HUES48 (cell line): ENCODE results near the gene APBA2.

Source experiments
- H3K27ac ChIP-seq: one replicate; pipeline ENCODE4 v1.7.0; 2013; ENCODE audit warnings: low read depth, low read length, inconsistent platforms
- H3K27me3 ChIP-seq: 2 replicates; pipeline ENCODE4 v1.6.1; 2013; ENCODE audit warnings: mild to moderate bottlenecking, low read length; ENCODE audit not compliant: control insufficient read depth, insufficient read depth
- H3K36me3 ChIP-seq: 2 replicates; pipeline ENCODE4 v1.6.1; 2013; ENCODE audit warnings: low read length; ENCODE audit not compliant: control insufficient read depth, insufficient read depth
- H3K4me1 ChIP-seq: 2 replicates; pipeline ENCODE4 v1.6.1; 2013; ENCODE audit warnings: mild to moderate bottlenecking, low read length; ENCODE audit not compliant: control insufficient read depth, insufficient read depth
- H3K4me3 ChIP-seq: 2 replicates; pipeline ENCODE4 v1.5.1; 2013; ENCODE audit warnings: mild to moderate bottlenecking, low read depth, low read length
- H3K9ac ChIP-seq: 2 replicates; pipeline ENCODE4 v1.6.1; 2013; ENCODE audit warnings: mild to moderate bottlenecking, low read depth, low read length, moderate library complexity
- H3K9me3 ChIP-seq: 2 replicates; pipeline ENCODE4 v1.6.1; 2013; ENCODE audit warnings: low read length; ENCODE audit not compliant: control insufficient read depth, insufficient read depth

APBA2 gene

GRCh38 chr15:28980709-28981350 lies 95.1 kb downstream of the APBA2 start:
- Histone ChIP-seq H3K4me3 (no peak overlapping the region), H3K27me3 (no peaks in the 10 kb centered on the region), H3K9ac (no peak overlapping the region), H3K9me3 (no peaks in the 10 kb centered on the region), H3K4me1 (peaks cover 5% of the 10 kb centered on the region; the same call in 1 of the 2 replicates), H3K27ac (no peak overlapping the region), H3K36me3 (no peaks in the 10 kb centered on the region)

GRCh38 chr15:28981351-28981720 lies 95.6 kb downstream of the APBA2 start:
- Histone ChIP-seq H3K27ac (no peak overlapping the region), H3K27me3 (no peaks in the 10 kb centered on the region), H3K9ac (no peak overlapping the region), H3K4me1 (peaks cover 5% of the 10 kb centered on the region; the same call in 1 of the 2 replicates), H3K9me3 (no peaks in the 10 kb centered on the region), H3K4me3 (no peak overlapping the region), H3K36me3 (no peaks in the 10 kb centered on the region)

GRCh38 chr15:28981921-28982320 lies 96.1 kb downstream of the APBA2 start:
- peaks cover 5% of the 10 kb centered on the region; the same call in 1 of the 2 replicates for H3K4me1 ChIP-seq
- H3K27ac ChIP-seq = no peak overlapping the region
- H3K4me3 ChIP-seq = no peak overlapping the region
- no peaks in the 10 kb centered on the region for H3K36me3 ChIP-seq
- no peaks in the 10 kb centered on the region for H3K9me3 ChIP-seq
- H3K27me3 ChIP-seq = no peaks in the 10 kb centered on the region
- no peak overlapping the region for H3K9ac ChIP-seq

GRCh38 chr15:28982886-28983285 lies 97.1 kb downstream of the APBA2 start:
- Histone ChIP-seq H3K9ac (no peak overlapping the region), H3K4me3 (no peak overlapping the region), H3K27ac (no peak overlapping the region), H3K27me3 (no peaks in the 10 kb centered on the region), H3K36me3 (no peaks in the 10 kb centered on the region), H3K4me1 (peaks cover 5% of the 10 kb centered on the region; the same call in 1 of the 2 replicates), H3K9me3 (no peaks in the 10 kb centered on the region)

- no peak overlapping the region for H3K27ac ChIP-seq
- no peak overlapping the region for H3K9ac ChIP-seq
- no peak overlapping the region for H3K4me3 ChIP-seq
- H3K27me3 ChIP-seq = no peaks in the 10 kb centered on the region
- H3K36me3 ChIP-seq = no peaks in the 10 kb centered on the region
- H3K4me1 ChIP-seq = peaks cover 5% of the 10 kb centered on the region; the same call in 1 of the 2 replicates
- H3K9me3 ChIP-seq = no peaks in the 10 kb centered on the region
Measured at GRCh38 chr15:28983432-28984311, 97.9 kb downstream of the APBA2 start.

GRCh38 chr15:28984421-28985315 lies 98.9 kb downstream of the APBA2 start:
- Histone ChIP-seq H3K4me1 (peaks cover 5% of the 10 kb centered on the region; the same call in 1 of the 2 replicates), H3K9ac (no peak overlapping the region), H3K27me3 (no peaks in the 10 kb centered on the region), H3K36me3 (no peaks in the 10 kb centered on the region), H3K4me3 (no peak overlapping the region), H3K9me3 (no peaks in the 10 kb centered on the region), H3K27ac (no peak overlapping the region)

- no peaks in the 10 kb centered on the region for H3K36me3 ChIP-seq
- no peak overlapping the region for H3K4me3 ChIP-seq
- H3K27me3 ChIP-seq = no peaks in the 10 kb centered on the region
- peaks cover 5% of the 10 kb centered on the region; the same call in 1 of the 2 replicates for H3K4me1 ChIP-seq
- H3K9me3 ChIP-seq = no peaks in the 10 kb centered on the region
- H3K27ac ChIP-seq = no peak overlapping the region
- no peak overlapping the region for H3K9ac ChIP-seq
Measured at GRCh38 chr15:28985316-28985645, 99.5 kb downstream of the APBA2 start.

GRCh38 chr15:28985691-28986090 lies 99.9 kb downstream of the APBA2 start:
- Histone ChIP-seq H3K4me1 (peaks cover 5% of the 10 kb centered on the region; the same call in 1 of the 2 replicates), H3K27me3 (no peaks in the 10 kb centered on the region), H3K9me3 (no peaks in the 10 kb centered on the region), H3K36me3 (no peaks in the 10 kb centered on the region), H3K27ac (no peak overlapping the region), H3K4me3 (no peak overlapping the region), H3K9ac (no peak overlapping the region)

GRCh38 chr15:28986108-28986507 lies 100.3 kb downstream of the APBA2 start:
- no peak overlapping the region for H3K27ac ChIP-seq
- H3K9ac ChIP-seq = no peak overlapping the region
- H3K9me3 ChIP-seq = no peaks in the 10 kb centered on the region
- H3K4me1 ChIP-seq = peaks cover 5% of the 10 kb centered on the region; the same call in 1 of the 2 replicates
- H3K4me3 ChIP-seq = no peak overlapping the region
- H3K27me3 ChIP-seq = no peaks in the 10 kb centered on the region
- no peaks in the 10 kb centered on the region for H3K36me3 ChIP-seq

GRCh38 chr15:28986726-28987125 lies 101.0 kb downstream of the APBA2 start:
- Histone ChIP-seq H3K9ac (no peak overlapping the region), H3K9me3 (no peaks in the 10 kb centered on the region), H3K27me3 (no peaks in the 10 kb centered on the region)

More at GRCh38 chr15:28986726-28987125, 101.0 kb downstream of the APBA2 start:
- H3K27ac ChIP-seq = no peak overlapping the region
- H3K36me3 ChIP-seq = no peaks in the 10 kb centered on the region
- H3K4me1 ChIP-seq = peaks cover 5% of the 10 kb centered on the region; the same call in 1 of the 2 replicates
- no peak overlapping the region for H3K4me3 ChIP-seq
